GM12878 (cell line): ENCODE results near the gene EPHA5. TPM values are rescaled to one million over a fixed set of nuclear protein-coding genes. Genes with fewer than 3 reads are reported as not detected.

Experiments used
- ATAC-seq: fragments of 200-7000 bp; cut with Tn5 transposase; 3 replicates; pipeline ENCODE4 v1.9.1; 2020; ENCODE audit warnings: mild to moderate bottlenecking, moderate library complexity
- BruUV-seq: library from RNA; stranded (reverse); fragments of 400-500 nt; replicated peaks from 2 replicates; lab custom pipeline; 2021; lab: Mats Ljungman, UMichigan
- CTCF ChIA-PET: fragments of 300-600 bp; sonication (Branson Sonifier 250); formaldehyde crosslinking; extraction: SDS; loops from one replicate; lab custom pipeline; 2021; ENCODE audit warnings: inconsistent platforms; lab: Yijun Ruan, JAX
- POLR2A ChIA-PET: fragments of 350-600 bp; formaldehyde crosslinking; extraction: SDS; loops from one replicate; lab custom pipeline; 2021; ENCODE audit warnings: inconsistent platforms; lab: Charles Lee
- RAD21 ChIA-PET: fragments of 300-600 bp; sonication (Branson Sonifier 250); formaldehyde crosslinking; loops from one replicate; lab custom pipeline; 2023; ENCODE audit warnings: antibody characterized with exemption; ENCODE audit not compliant: unreplicated experiment; lab: Charles Lee
- SMC1A ChIA-PET: fragments of 300-600 bp; sonication (Branson Sonifier 250); formaldehyde crosslinking; loops from one replicate; lab custom pipeline; 2023; ENCODE audit not compliant: unreplicated experiment, uncharacterized antibody; lab: Charles Lee
- DNase-seq: peaks from one replicate; pipeline ENCODE4 v3.0.0-alpha.2; 2011; ENCODE audit warnings: low read depth, low spot score
- FAIRE-seq: peaks from 3 replicates; lab custom pipeline; 2011; peaks lifted over from hg19 to GRCh38; lab: Jason Lieb, UNC
- H2AFZ ChIP-seq: 2 replicates; pipeline ENCODE4 v1.6.0; 2011; ENCODE audit warnings: low read depth, low read length, control low read depth; ENCODE audit not compliant: control insufficient read depth
- H3K27ac ChIP-seq: 2 replicates; pipeline ENCODE4 v1.5.1; 2011; ENCODE audit warnings: control low read depth; ENCODE audit not compliant: control insufficient read depth, insufficient read depth
- H3K27me3 ChIP-seq, 2 experiments: replicated peaks in 1 of 2; 2 replicates each; pipeline versions ENCODE4 v1.6.0 to v1.6.1; 2011; ENCODE audit warnings: low read length in 1 of 2; ENCODE audit not compliant: control insufficient read depth in 2 of 2, insufficient read depth in 2 of 2
- H3K36me3 ChIP-seq, 2 experiments: 2 replicates each; pipeline ENCODE4 v1.5.1; 2011; ENCODE audit warnings: low read length in 1 of 2; ENCODE audit not compliant: control insufficient read depth in 2 of 2, insufficient read depth in 2 of 2
- H3K4me1 ChIP-seq: 2 replicates; pipeline ENCODE4 v1.6.1; 2011; ENCODE audit warnings: mild to moderate bottlenecking, low read length, moderate library complexity, mixed read lengths; ENCODE audit not compliant: control insufficient read depth, insufficient read depth
- H3K4me2 ChIP-seq: 2 replicates; pipeline ENCODE4 v1.6.0; 2011; ENCODE audit warnings: control low read depth; ENCODE audit not compliant: control insufficient read depth, insufficient read depth
- H3K4me3 ChIP-seq: fragments of 200-600 bp; sonication (generic); 2 replicates; pipeline ENCODE4 v1.5.1; 2016
- H3K79me2 ChIP-seq: 2 replicates; pipeline ENCODE4 v1.6.0; 2011; ENCODE audit warnings: low read length; ENCODE audit not compliant: control insufficient read depth, insufficient read depth
- H3K9ac ChIP-seq: 2 replicates; pipeline ENCODE4 v1.8.0; 2011; ENCODE audit warnings: low read length, control low read depth, mixed read lengths; ENCODE audit not compliant: control insufficient read depth, insufficient read depth
- H3K9me3 ChIP-seq: replicated peaks from 3 replicates; pipeline ENCODE4 v1.5.1; 2011; ENCODE audit warnings: mild to moderate bottlenecking, low read length; ENCODE audit not compliant: control insufficient read depth, insufficient read depth
- H4K20me1 ChIP-seq: 2 replicates; pipeline ENCODE4 v1.6.0; 2011; ENCODE audit not compliant: control insufficient read depth, insufficient read depth
- CBX5 ChIP-seq: sonication (generic); IDR thresholded peaks from 2 replicates; pipeline ENCODE4 v1.6.1; 2016; ENCODE audit warnings: low read depth, moderate library complexity, mild to moderate bottlenecking, inconsistent platforms
- E2F8 ChIP-seq: fragments of 450-650 bp; IDR thresholded peaks from 2 replicates; pipeline ENCODE4 v1.6.1; 2018; ENCODE audit warnings: mild to moderate bottlenecking, low read depth, moderate library complexity; ENCODE audit not compliant: partially characterized antibody
- EP300 ChIP-seq, 2 experiments: fragments of 150-350 bp in 1 of 2; IDR thresholded peaks; 2 replicates each; pipeline ENCODE4 v1.6.1; 2011 to 2012; ENCODE audit warnings: low read depth in 2 of 2, low read length in 2 of 2, borderline replicate concordance in 1 of 2, improper control_type of control experiment in 1 of 2, inconsistent platforms in 1 of 2; ENCODE audit not compliant: control insufficient read depth in 1 of 2
- KDM1A ChIP-seq: fragments of 200-600 bp; sonication (generic); IDR thresholded peaks from 2 replicates; pipeline ENCODE4 v1.6.1; 2016; ENCODE audit warnings: borderline replicate concordance
- PBX3 ChIP-seq: IDR thresholded peaks from 2 replicates; pipeline ENCODE4 v1.6.1; 2011; ENCODE audit warnings: mild to moderate bottlenecking, low read depth, low read length, moderate library complexity; ENCODE audit not compliant: insufficient replicate concordance
- RFX5 ChIP-seq: IDR thresholded peaks from 2 replicates; pipeline ENCODE4 v1.6.1; 2011; ENCODE audit warnings: low read depth, low read length, improper control_type of control experiment
- SMAD1 ChIP-seq: fragments of 450-650 bp; IDR thresholded peaks from 2 replicates; pipeline ENCODE4 v1.6.1; 2018; ENCODE audit warnings: mild to moderate bottlenecking, low read depth; ENCODE audit not compliant: partially characterized antibody
- SMC3 ChIP-seq: IDR thresholded peaks from 2 replicates; pipeline ENCODE4 v1.6.1; 2011; ENCODE audit warnings: low read length, improper control_type of control experiment, borderline replicate concordance
- ZBTB11 ChIP-seq: fragments of 450-650 bp; formaldehyde crosslinking; IDR thresholded peaks from 2 replicates; pipeline ENCODE4 v1.5.0; 2022; ENCODE audit warnings: mild to moderate bottlenecking, missing genetic modification characterization
- ZNF592 ChIP-seq: fragments of 450-650 bp; IDR thresholded peaks from 2 replicates; pipeline ENCODE4 v1.6.1; 2017; ENCODE audit warnings: mild to moderate bottlenecking, moderate library complexity
- WGBS: methylation state at CpG from one replicate; pipeline ENCODE4 v1.1.6; 2016; ENCODE audit warnings: low lambda C conversion rate; ENCODE audit not compliant: insufficient replicate concordance, insufficient coverage; ENCODE audit errors: missing lambda C conversion rate; 5-methylcytosine and 5-hydroxymethylcytosine counted together
- in situ Hi-C: fragments of 300-500 bp; cut with MboI; formaldehyde crosslinking; loops from 9 replicates; pipeline ENCODE4 v1.14.3; 2018; ENCODE audit warnings: mixed read lengths
- intact Hi-C: fragments of 100-400 bp; cut with micrococcal nuclease; formaldehyde crosslinking; loops from one replicate; pipeline ENCODE4 v1.14.2; 2022; ENCODE audit not compliant: unreplicated experiment
- polyA plus RNA-seq, 11 experiments: library from polyadenylated mRNA; depleted of rRNA in 4 of 11; unstranded in 6 of 11; stranded (reverse) in 5 of 11; fragments of >200 nt; fragmentation: Nextera tagmentation in 4 of 11; fragmentation: Illumina TruSeq in 1 of 11; extraction: Ambion mirVana in 4 of 11; extraction: Trizol in 1 of 11; gene quantifications; 1 replicate in 1 of 11; 2 replicates in 10 of 11; pipeline versions ENCODE4 v1.2.1 to v1.2.3, GENCODE V29; 2011 to 2016; ENCODE audit warnings: inconsistent platforms in 2 of 11, missing spikeins in 2 of 11, low read depth in 1 of 11
- total RNA-seq, 4 experiments: library from RNA; depleted of rRNA in 3 of 4; stranded (reverse); fragments of >200 nt in 3 of 4; fragmentation: Illumina TruSeq in 1 of 4; extraction: Trizol in 1 of 4; gene quantifications; 2 replicates each; pipeline versions ENCODE4 v1.2.1 to v1.2.3, GENCODE V29; 2013 to 2021

EPHA5 gene
- total and polyA plus RNA-seq, 10 of the 15 experiments (the other 5 are each of a cell fraction or from before 2014, with no cell fraction given), result not detected

- TF ChIP-seq ZBTB11 (CRISPR knock-in tag), result no peak
These were observed 288.6 kb downstream of the EPHA5 start (continued) for GRCh38 chr4:65381648-65382047.

- no peak overlapping the region for H2AFZ ChIP-seq
- intact Hi-C loops (no loop called here), in situ Hi-C loops (no loop called here)
- DNase-seq (no peak), ATAC-seq (no peak), FAIRE-seq (no peak)
- H4K20me1 ChIP-seq, result no peaks in the 10 kb centered on the region
- H3K79me2 ChIP-seq, result no peaks in the 10 kb centered on the region
- H3K27me3 ChIP-seq, result no peaks in the 10 kb centered on the region
- ChIA-PET SMC1A (no interaction called here), POLR2A (no interaction called here), RAD21 (no interaction called here), CTCF (no interaction called here)
- no peaks in the 10 kb centered on the region for H3K9me3 ChIP-seq
- H3K4me3 ChIP-seq, result no peak overlapping the region
- WGBS, result 26% methylated on average over 3 of the region's 3 CpGs
- no peak overlapping the region for H3K4me2 ChIP-seq
- H3K9ac ChIP-seq, result no peak overlapping the region
- no peaks in the 10 kb centered on the region for H3K36me3 ChIP-seq
- no TSS peak for BruUV-seq
- no peaks in the 10 kb centered on the region for H3K4me1 ChIP-seq
- H3K27ac ChIP-seq, result no peak overlapping the region
- TF ChIP-seq CBX5 (no peak), KDM1A (no peak), SMC3 (no peak), SMAD1 (no peak), E2F8 (no peak), ZNF592 (no peak), PBX3 (no peak), RFX5 (no peak), EP300 (IDR thresholded peaks at IDR 0.05; ENCODE audit: borderline replicate concordance in 1 of 2, control insufficient read depth in 1 of 2, low read depth in 2 of 2, low read length in 2 of 2) (no peak)
These were observed 299.6 kb downstream of the EPHA5 start for GRCh38 chr4:65370709-65371108.
